B cell (primary cell): ENCODE data around the gene AUTS2. TPM values are rescaled to one million over a fixed set of nuclear protein-coding genes. Genes with fewer than 3 reads are reported as not detected.

Experiments used
- ATAC-seq: fragments of 200-7000 bp; cut with Tn5 transposase; one replicate; pipeline ENCODE4 v1.10.0; 2021; ENCODE audit warnings: low read depth, mild to moderate bottlenecking, moderate number of reproducible peaks, moderate library complexity
- CTCF ChIA-PET: fragments of 350-600 bp; sonication (Branson Sonifier 250); formaldehyde crosslinking; loops from one replicate; lab custom pipeline; 2021; ENCODE audit warnings: antibody characterized with exemption, inconsistent platforms; lab: Charles Lee
- POLR2A ChIA-PET: fragments of 350-600 bp; sonication (Branson Sonifier 250); formaldehyde crosslinking; loops from one replicate; lab custom pipeline; 2021; ENCODE audit warnings: antibody characterized with exemption; lab: Charles Lee
- DNase-seq: peaks from one replicate; pipeline ENCODE4 v3.0.0; 2013
- H2AFZ ChIP-seq: 2 replicates; pipeline ENCODE4 v1.6.1; 2012; ENCODE audit warnings: mild to moderate bottlenecking, low read depth, low read length; ENCODE audit not compliant: insufficient read depth, poor library complexity, severe bottlenecking
- H3K27ac ChIP-seq, 2 donors: 1 replicate in 1 of 2; 2 replicates in 1 of 2; pipeline ENCODE4 v1.5.1; 2012 to 2013; ENCODE audit warnings: low read length in 2 of 2, mild to moderate bottlenecking in 2 of 2, moderate library complexity in 1 of 2
- H3K27me3 ChIP-seq, 4 experiments: fragments of 200-600 bp in 1 of 4; sonication (generic) in 1 of 4; replicated peaks in 1 of 4; 1 replicate in 2 of 4; 2 replicates in 2 of 4; pipeline versions ENCODE4 v1.6.1 to v1.7.0; 2013 to 2016; ENCODE audit warnings: low read length in 3 of 4, mild to moderate bottlenecking in 2 of 4, mixed read lengths in 1 of 4, moderate library complexity in 1 of 4; ENCODE audit not compliant: insufficient read depth in 4 of 4, control insufficient read depth in 3 of 4; ENCODE audit errors: control extremely low read depth in 1 of 4
- H3K36me3 ChIP-seq, 2 experiments: replicated peaks in 1 of 2; 1 replicate in 1 of 2; 2 replicates in 1 of 2; pipeline versions ENCODE4 v1.6.1 to v1.7.1; 2013; ENCODE audit warnings: low read length in 1 of 2; ENCODE audit not compliant: insufficient read depth in 2 of 2, control insufficient read depth in 1 of 2; ENCODE audit errors: control extremely low read depth in 1 of 2, extremely low read depth in 1 of 2
- H3K4me1 ChIP-seq, 2 donors: fragments of 200-600 bp in 1 of 2; sonication (generic) in 1 of 2; 1 replicate in 1 of 2; 2 replicates in 1 of 2; pipeline versions ENCODE4 v1.5.1 to v1.6.1; 2013 to 2017; ENCODE audit warnings: low read length in 2 of 2; ENCODE audit not compliant: control insufficient read depth in 2 of 2, insufficient read depth in 2 of 2
- H3K4me2 ChIP-seq: replicated peaks from 2 replicates; pipeline ENCODE3; 2012; ENCODE audit warnings: mild to moderate bottlenecking, low read depth, low read length; ENCODE audit not compliant: poor library complexity, severe bottlenecking
- H3K4me3 ChIP-seq, 5 experiments: fragments of 200-600 bp in 1 of 5; sonication (generic) in 1 of 5; 1 replicate in 3 of 5; 2 replicates in 2 of 5; pipeline versions ENCODE4 v1.5.1 to v1.7.0; 2011 to 2016; ENCODE audit warnings: low read length in 4 of 5, mild to moderate bottlenecking in 4 of 5, low read depth in 2 of 5, control low read depth in 1 of 5, moderate library complexity in 1 of 5; ENCODE audit not compliant: insufficient read depth in 1 of 5; ENCODE audit errors: control extremely low read depth in 1 of 5, extremely low read depth in 1 of 5
- H3K79me2 ChIP-seq: fragments of 200-600 bp; sonication (generic); one replicate; pipeline ENCODE4 v1.6.0; 2016; ENCODE audit warnings: low read length; ENCODE audit not compliant: control insufficient read depth, insufficient read depth
- H3K9ac ChIP-seq: fragments of 200-600 bp; sonication (generic); 2 replicates; pipeline ENCODE4 v1.6.1; 2017; ENCODE audit warnings: mild to moderate bottlenecking, low read length, moderate library complexity
- H3K9me3 ChIP-seq, 3 donors: one replicate each; pipeline versions ENCODE4 v1.6.1 to v1.7.1; 2013; ENCODE audit warnings: low read length in 2 of 3; ENCODE audit not compliant: control insufficient read depth in 2 of 3, insufficient read depth in 1 of 3; ENCODE audit errors: control extremely low read depth in 1 of 3
- H4K20me1 ChIP-seq: 2 replicates; pipeline ENCODE4 v1.6.0; 2012; ENCODE audit warnings: mild to moderate bottlenecking, low read length; ENCODE audit not compliant: insufficient read depth, control insufficient read depth, poor library complexity, severe bottlenecking
- H3K27ac Mint-ChIP-seq: one replicate; pipeline ENCODE4 v1.8.0; 2021; ENCODE audit warnings: mixed read lengths
- H3K27me3 Mint-ChIP-seq: one replicate; pipeline ENCODE4 v1.8.0; 2021; ENCODE audit warnings: mixed read lengths
- H3K4me1 Mint-ChIP-seq: one replicate; pipeline ENCODE4 v1.8.0; 2021; ENCODE audit warnings: mixed read lengths
- H3K4me3 Mint-ChIP-seq: one replicate; pipeline ENCODE4 v1.8.0; 2021; ENCODE audit warnings: mixed read lengths
- H3K9me3 Mint-ChIP-seq: one replicate; pipeline ENCODE4 v1.8.0; 2022; ENCODE audit warnings: mixed read lengths; ENCODE audit not compliant: insufficient read depth
- EZH2 ChIP-seq: IDR thresholded peaks from 2 replicates; pipeline ENCODE4 v1.6.1; 2012; ENCODE audit warnings: borderline replicate concordance, low read depth, mild to moderate bottlenecking, moderate library complexity, low read length; ENCODE audit not compliant: insufficient read depth, poor library complexity, severe bottlenecking
- WGBS: methylation state at CpG from one replicate; pipeline ENCODE4 v1.1.5; 2013; ENCODE audit warnings: missing lambda C conversion rate; ENCODE audit not compliant: insufficient coverage; 5-methylcytosine and 5-hydroxymethylcytosine counted together
- intact Hi-C: fragments of 100-400 bp; cut with micrococcal nuclease; formaldehyde crosslinking; loops from one replicate; pipeline ENCODE4 v1.10.0; 2022
- polyA plus RNA-seq: library from polyadenylated mRNA; depleted of rRNA; stranded (reverse); fragments of >200 nt; gene quantifications from 2 replicates; pipeline ENCODE4 v1.2.3, GENCODE V29; 2012
- total RNA-seq, 2 donors: library from RNA; stranded (reverse); fragments of 120-200 nt in 1 of 2; gene quantifications; 1 replicate in 1 of 2; 2 replicates in 1 of 2; pipeline versions ENCODE4 v1.2.3 to v1.2.4, GENCODE V29; 2013 to 2022
- TF ChIP-seq, protein P1 (sequence below): fragments of 200-600 bp; IDR thresholded peaks from one replicate; pipeline ENCODE4 v1.8.0; 2022; ENCODE audit warnings: antibody characterized with exemption, mild to moderate bottlenecking

AUTS2 gene
- total and polyA plus RNA-seq, 2 donors (not counting 1 experiment from before 2014, with no cell fraction given): 22.3 to 35.0 TPM

DNA sequence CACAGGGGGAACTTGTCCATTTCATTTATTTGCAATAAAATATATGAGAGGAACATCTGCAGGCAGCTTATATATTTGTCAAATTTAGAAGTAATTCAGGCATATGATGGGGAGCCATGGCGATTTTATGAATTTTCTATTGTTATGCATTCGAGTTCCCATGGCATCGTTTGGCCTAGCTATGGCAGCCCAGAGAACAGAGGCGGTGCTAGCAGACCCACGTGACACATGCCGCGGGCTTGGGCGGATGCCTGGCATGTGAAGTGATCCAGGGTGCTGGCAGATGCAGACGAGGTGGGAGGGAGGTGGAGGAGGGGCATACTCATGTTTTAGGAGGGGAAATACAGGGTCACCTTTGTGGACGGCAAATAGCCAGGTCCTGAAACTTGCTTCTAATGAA is 973.7 kb downstream of the AUTS2 start:
- H3K9me3 ChIP-seq: no peaks in the 10 kb centered on the region
- Mint-ChIP-seq H3K4me3 (no peak overlapping the region), H3K27ac (no peak overlapping the region), H3K4me1 (peaks cover 4% of the 10 kb centered on the region), H3K27me3 (no peaks in the 10 kb centered on the region), H3K9me3 (no peaks in the 10 kb centered on the region)
- intact Hi-C loops: no loop called here
- H3K9ac ChIP-seq: no peak overlapping the region
- H3K4me1 ChIP-seq: no peaks in the 10 kb centered on the region
- ChIA-PET CTCF (no interaction called here), POLR2A (no interaction called here)
- H4K20me1 ChIP-seq: no peaks in the 10 kb centered on the region
- H3K27me3 ChIP-seq: no peaks in the 10 kb centered on the region
- H3K36me3 ChIP-seq: peaks cover 0 to 2% of the 10 kb centered on the region in 2 experiments
- no peak overlapping the region for H3K27ac ChIP-seq
- H2AFZ ChIP-seq: no peak overlapping the region
- H3K79me2 ChIP-seq: no peaks in the 10 kb centered on the region
- WGBS: 95% methylated on average over 10 of the region's 10 CpGs
- no peak overlapping the region for H3K4me2 ChIP-seq
- ATAC-seq (no peak), DNase-seq (no peak)
- no peak for TF ChIP-seq EZH2
- TF ChIP-seq, protein P1, sequence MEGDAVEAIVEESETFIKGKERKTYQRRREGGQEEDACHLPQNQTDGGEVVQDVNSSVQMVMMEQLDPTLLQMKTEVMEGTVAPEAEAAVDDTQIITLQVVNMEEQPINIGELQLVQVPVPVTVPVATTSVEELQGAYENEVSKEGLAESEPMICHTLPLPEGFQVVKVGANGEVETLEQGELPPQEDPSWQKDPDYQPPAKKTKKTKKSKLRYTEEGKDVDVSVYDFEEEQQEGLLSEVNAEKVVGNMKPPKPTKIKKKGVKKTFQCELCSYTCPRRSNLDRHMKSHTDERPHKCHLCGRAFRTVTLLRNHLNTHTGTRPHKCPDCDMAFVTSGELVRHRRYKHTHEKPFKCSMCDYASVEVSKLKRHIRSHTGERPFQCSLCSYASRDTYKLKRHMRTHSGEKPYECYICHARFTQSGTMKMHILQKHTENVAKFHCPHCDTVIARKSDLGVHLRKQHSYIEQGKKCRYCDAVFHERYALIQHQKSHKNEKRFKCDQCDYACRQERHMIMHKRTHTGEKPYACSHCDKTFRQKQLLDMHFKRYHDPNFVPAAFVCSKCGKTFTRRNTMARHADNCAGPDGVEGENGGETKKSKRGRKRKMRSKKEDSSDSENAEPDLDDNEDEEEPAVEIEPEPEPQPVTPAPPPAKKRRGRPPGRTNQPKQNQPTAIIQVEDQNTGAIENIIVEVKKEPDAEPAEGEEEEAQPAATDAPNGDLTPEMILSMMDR: no peak
- H3K4me3 ChIP-seq: no peak overlapping the region

DNA sequence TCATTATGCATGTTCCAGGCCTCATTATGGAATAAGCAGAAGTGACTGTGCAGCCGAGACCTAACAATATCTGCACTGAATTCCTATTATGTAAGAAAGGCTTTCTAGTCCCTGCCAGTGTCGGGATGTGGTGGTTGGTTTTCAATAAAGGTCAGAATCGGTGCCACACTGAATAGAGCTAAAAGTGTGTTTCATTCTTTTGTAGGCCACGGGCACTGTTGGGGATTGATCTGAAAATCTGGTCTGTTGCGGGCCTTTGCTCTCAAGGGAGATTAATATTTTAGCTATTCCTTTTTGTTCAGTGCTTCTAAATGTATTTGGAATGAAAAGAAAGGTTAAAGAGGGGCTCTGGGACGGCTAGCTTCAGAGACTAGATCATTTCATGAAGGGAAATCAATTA is 974.3 kb downstream of the AUTS2 start:
- Mint-ChIP-seq H3K4me3 (no peak overlapping the region), H3K4me1 (peaks cover 4% of the 10 kb centered on the region), H3K9me3 (no peaks in the 10 kb centered on the region), H3K27me3 (no peaks in the 10 kb centered on the region), H3K27ac (no peak overlapping the region)
- Histone ChIP-seq H3K9me3 (no peaks in the 10 kb centered on the region), H3K4me1 (no peaks in the 10 kb centered on the region), H3K9ac (no peak overlapping the region), H3K36me3 (peaks cover 0 to 2% of the 10 kb centered on the region in 2 experiments), H2AFZ (no peak overlapping the region), H3K27ac (no peak overlapping the region), H3K79me2 (no peaks in the 10 kb centered on the region), H3K4me2 (no peak overlapping the region), H4K20me1 (no peaks in the 10 kb centered on the region), H3K4me3 (no peak overlapping the region), H3K27me3 (no peaks in the 10 kb centered on the region)
- POLR2A ChIA-PET: no interaction called here
- TF ChIP-seq EZH2: no peak
- TF ChIP-seq, protein P1: no peak
- DNase-seq (no peak), ATAC-seq (no peak)
- 90% methylated on average over 4 of the region's 6 CpGs for WGBS
- CTCF ChIA-PET: no interaction called here
- intact Hi-C loops: no loop called here
